Fibroblast of pulmonary artery (primary cell): ENCODE results near the gene THBD.

Experiments
- DNase-seq: peaks from one replicate; pipeline ENCODE4 v3.0.0-alpha.2; 2010; ENCODE audit warnings: low read depth
- H3K4me3 ChIP-seq: replicated peaks from 2 replicates; pipeline ENCODE4 v1.5.1; 2011; ENCODE audit warnings: low read depth, mild to moderate bottlenecking, control low read depth, low read length, moderate library complexity
- CTCF ChIP-seq: IDR thresholded peaks from 2 replicates; pipeline ENCODE4 v1.5.1; 2011; ENCODE audit warnings: mild to moderate bottlenecking, control low read depth, low read length, inconsistent platforms; ENCODE audit errors: missing control alignments

Gene THBD

DNA sequence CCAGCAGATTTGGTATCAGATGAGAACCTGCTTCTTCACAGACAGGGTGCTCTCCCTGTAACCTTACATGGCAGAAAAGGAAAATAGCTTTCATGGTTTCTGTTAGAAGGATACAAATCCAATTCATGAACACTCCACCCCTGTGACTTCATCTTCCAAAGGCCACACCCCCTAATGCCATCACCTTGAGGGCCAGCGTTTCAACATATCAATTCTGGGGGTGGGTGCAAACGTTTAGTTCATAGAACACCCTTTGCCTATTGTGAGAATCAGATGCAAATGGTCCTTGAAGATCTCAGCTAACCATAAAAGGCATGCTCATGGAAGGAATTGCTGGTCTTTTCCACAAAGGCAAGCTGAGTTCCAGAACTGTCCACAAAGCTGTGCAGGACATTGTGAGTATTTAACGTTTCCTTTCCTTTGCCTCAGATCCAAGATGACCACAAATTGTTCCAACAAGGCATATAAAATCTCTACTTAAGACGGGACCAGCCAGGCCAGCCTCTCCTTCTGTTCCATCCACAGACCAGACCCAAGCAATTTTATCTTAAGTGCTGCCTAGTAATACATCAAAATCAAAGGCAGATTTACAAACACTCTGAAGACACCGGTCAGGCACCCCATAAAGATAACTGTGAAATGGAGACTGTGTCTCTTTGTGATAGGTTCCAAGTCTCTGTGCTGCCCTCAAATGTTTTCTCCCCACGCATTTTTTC lies 49.1 kb downstream of the THBD start:
- TF ChIP-seq CTCF, result no peak
- no peak for DNase-seq
- H3K4me3 ChIP-seq, result no peak overlapping the region

GRCh38 chr20:22999756-23000155 lies 49.7 kb downstream of the THBD start:
- no peak for TF ChIP-seq CTCF
- H3K4me3 ChIP-seq, result no peak overlapping the region
- DNase-seq, result no peak

DNA sequence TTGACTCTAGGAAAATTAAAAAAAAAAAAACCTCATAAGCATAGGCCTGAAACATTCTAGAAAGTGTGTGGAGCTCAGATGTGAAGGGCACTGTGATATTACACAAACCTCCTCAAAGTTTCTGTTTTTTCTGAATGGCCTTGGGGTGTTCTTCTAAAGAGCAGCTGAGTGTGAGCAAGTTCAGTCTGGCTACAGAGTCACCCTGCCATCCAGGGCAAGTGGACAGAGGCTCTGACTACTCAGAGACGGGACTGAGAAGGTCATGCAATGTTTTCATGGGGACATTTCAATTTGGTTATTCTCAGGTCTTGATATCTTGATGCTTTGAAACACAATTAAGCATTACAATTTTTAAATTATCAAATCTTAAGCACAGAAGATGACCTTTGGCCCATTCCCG lies 51.0 kb downstream of the THBD start:
- DNase-seq, result no peak
- no peak overlapping the region for H3K4me3 ChIP-seq
- no peak for TF ChIP-seq CTCF

- no peak for TF ChIP-seq CTCF
- DNase-seq, result no peak
- H3K4me3 ChIP-seq, result no peak overlapping the region
These were observed 53.5 kb downstream of the THBD start for GRCh38 chr20:22995923-22996322.
